DOHH2 (cell line): ENCODE measurements around the gene UBE2G2.

Experiments used
- H3F3A ChIP-seq: fragments of 200-600 bp; sonication (generic), shearing (Covaris generic); 2 replicates; pipeline ENCODE4 v1.6.0; 2016; ENCODE audit warnings: antibody characterized with exemption, mild to moderate bottlenecking; ENCODE audit not compliant: control insufficient read depth, insufficient read depth
- H3K27ac ChIP-seq: fragments of 200-600 bp; sonication (generic); 2 replicates; pipeline ENCODE4 v1.5.1; 2014; ENCODE audit warnings: low read depth, mild to moderate bottlenecking, low read length, moderate library complexity
- H3K27me3 ChIP-seq: fragments of 200-600 bp; sonication (generic); 2 replicates; pipeline ENCODE4 v1.6.1; 2014; ENCODE audit warnings: mild to moderate bottlenecking, low read length, mixed read lengths; ENCODE audit not compliant: control insufficient read depth
- H3K36me3 ChIP-seq: fragments of 200-600 bp; sonication (generic); 2 replicates; pipeline ENCODE4 v1.6.1; 2014; ENCODE audit warnings: mild to moderate bottlenecking, low read length, moderate library complexity, mixed read lengths; ENCODE audit not compliant: control insufficient read depth
- H3K4me1 ChIP-seq: fragments of 200-600 bp; sonication (generic); 2 replicates; pipeline ENCODE4 v1.6.1; 2014; ENCODE audit warnings: mild to moderate bottlenecking, low read length, mixed read lengths; ENCODE audit not compliant: control insufficient read depth
- H3K4me2 ChIP-seq: fragments of 200-600 bp; sonication (generic); 2 replicates; pipeline ENCODE4 v1.6.0; 2014; ENCODE audit warnings: mild to moderate bottlenecking, low read length, moderate library complexity
- H3K4me3 ChIP-seq: fragments of 200-600 bp; sonication (generic); 2 replicates; pipeline ENCODE4 v1.5.1; 2014; ENCODE audit warnings: mild to moderate bottlenecking, low read length, mixed read lengths
- H3K79me2 ChIP-seq: fragments of 200-600 bp; sonication (generic); 2 replicates; pipeline ENCODE4 v1.6.1; 2014; ENCODE audit warnings: mild to moderate bottlenecking, low read length, mixed read lengths; ENCODE audit not compliant: control insufficient read depth
- H3K9me2 ChIP-seq: fragments of 200-600 bp; sonication (generic); replicated peaks from 2 replicates; pipeline ENCODE4 v1.6.1; 2014; ENCODE audit warnings: mild to moderate bottlenecking, low read length, mixed read lengths; ENCODE audit not compliant: control insufficient read depth
- H3K9me3 ChIP-seq: fragments of 200-600 bp; sonication (generic); 2 replicates; pipeline ENCODE4 v1.6.1; 2014; ENCODE audit warnings: antibody characterized with exemption, low read length, mixed read lengths; ENCODE audit not compliant: control insufficient read depth, insufficient read depth
- H4K20me1 ChIP-seq: fragments of 200-600 bp; sonication (generic); 2 replicates; pipeline ENCODE4 v1.6.0; 2014; ENCODE audit warnings: low read depth, mild to moderate bottlenecking, antibody characterized with exemption, low read length, moderate library complexity; ENCODE audit not compliant: control insufficient read depth, insufficient read depth
- EZH2phosphoT487 ChIP-seq: fragments of 200-600 bp; sonication (generic); IDR thresholded peaks from 2 replicates; pipeline ENCODE4 v1.6.1; 2017; ENCODE audit warnings: borderline replicate concordance, mild to moderate bottlenecking, antibody characterized with exemption, low read length, moderate library complexity, mixed read lengths
- TF ChIP-seq, protein P1 (sequence below): fragments of 200-600 bp; sonication (generic); IDR thresholded peaks from one replicate; pipeline ENCODE4 v1.5.1; 2014; ENCODE audit warnings: antibody characterized with exemption, mild to moderate bottlenecking, low read depth, low read length; ENCODE audit not compliant: poor library complexity, severe bottlenecking

UBE2G2 gene

DNA sequence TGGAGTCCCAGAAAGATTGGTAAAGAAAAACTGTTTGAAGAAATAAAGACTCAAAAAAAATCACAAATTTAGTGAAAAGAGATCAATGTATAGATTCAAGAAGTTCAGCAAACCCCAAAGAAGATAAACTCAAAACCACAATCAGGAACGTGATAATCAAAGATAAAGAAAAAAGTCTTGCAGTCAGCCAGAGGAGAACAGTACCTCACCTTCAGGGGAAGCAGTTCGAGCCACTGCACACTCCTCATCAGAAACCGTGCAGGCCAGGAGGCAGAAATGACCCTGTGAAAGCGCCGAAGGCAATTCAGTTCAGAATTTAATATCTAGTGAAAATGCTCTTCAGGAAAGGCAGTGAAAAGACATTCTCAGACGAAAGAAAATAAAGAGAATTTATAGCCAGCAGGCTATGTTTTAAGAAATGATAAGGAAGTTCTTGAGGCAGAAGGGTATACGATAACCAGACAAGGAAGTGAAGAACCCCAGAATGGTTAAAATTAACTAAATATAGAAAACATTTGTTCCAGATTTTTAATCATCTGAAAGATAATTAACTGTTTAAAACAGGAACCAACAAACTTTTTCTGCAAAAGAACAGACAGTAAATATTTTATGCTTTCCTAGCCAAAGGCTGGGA is 29.7 kb upstream of the UBE2G2 start:
- Histone ChIP-seq H3K36me3 (no peaks in the 10 kb centered on the region), H3K4me2 (no peak overlapping the region), H3K4me3 (no peak overlapping the region), H3K9me2 (no peaks in the 10 kb centered on the region), H3K9me3 (peaks cover 11% of the 10 kb centered on the region), H3F3A (no peaks in the 10 kb centered on the region), H4K20me1 (no peaks in the 10 kb centered on the region), H3K27ac (no peak overlapping the region), H3K79me2 (no peaks in the 10 kb centered on the region), H3K4me1 (peaks cover 6% of the 10 kb centered on the region; the same call in 1 of the 2 replicates), H3K27me3 (no peaks in the 10 kb centered on the region)
- TF ChIP-seq, protein P1, sequence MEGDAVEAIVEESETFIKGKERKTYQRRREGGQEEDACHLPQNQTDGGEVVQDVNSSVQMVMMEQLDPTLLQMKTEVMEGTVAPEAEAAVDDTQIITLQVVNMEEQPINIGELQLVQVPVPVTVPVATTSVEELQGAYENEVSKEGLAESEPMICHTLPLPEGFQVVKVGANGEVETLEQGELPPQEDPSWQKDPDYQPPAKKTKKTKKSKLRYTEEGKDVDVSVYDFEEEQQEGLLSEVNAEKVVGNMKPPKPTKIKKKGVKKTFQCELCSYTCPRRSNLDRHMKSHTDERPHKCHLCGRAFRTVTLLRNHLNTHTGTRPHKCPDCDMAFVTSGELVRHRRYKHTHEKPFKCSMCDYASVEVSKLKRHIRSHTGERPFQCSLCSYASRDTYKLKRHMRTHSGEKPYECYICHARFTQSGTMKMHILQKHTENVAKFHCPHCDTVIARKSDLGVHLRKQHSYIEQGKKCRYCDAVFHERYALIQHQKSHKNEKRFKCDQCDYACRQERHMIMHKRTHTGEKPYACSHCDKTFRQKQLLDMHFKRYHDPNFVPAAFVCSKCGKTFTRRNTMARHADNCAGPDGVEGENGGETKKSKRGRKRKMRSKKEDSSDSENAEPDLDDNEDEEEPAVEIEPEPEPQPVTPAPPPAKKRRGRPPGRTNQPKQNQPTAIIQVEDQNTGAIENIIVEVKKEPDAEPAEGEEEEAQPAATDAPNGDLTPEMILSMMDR = no peak
- TF ChIP-seq EZH2phosphoT487 = no peak

DNA sequence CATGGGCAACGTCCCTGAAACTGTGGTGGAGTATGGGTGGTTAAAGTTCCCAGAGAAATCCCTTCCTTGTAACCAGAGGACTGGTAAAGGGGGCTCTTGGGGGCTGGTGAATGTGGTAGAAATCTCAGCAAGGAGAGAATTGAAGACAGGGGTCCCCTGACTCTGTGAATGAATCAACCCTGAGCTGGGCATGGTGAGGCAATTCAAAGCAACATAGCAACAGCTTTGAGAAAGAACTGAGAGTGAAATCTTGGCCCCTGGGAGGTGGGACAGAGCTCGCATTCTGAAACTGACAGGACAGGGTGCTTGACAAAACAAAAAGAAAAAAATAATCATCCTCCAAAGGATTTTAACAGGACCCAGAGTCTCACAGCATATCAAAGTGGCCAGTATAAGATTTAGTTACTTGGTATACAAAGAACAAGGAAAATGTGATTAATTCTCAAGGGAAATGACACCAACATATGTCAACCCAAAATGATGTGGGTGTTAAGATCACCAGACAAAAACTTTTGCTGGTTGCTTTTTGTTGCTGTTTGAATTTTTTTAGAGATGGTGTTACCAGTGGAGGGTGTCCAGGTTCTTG is 28.0 kb upstream of the UBE2G2 start:
- Histone ChIP-seq H3K36me3 (no peaks in the 10 kb centered on the region), H4K20me1 (no peaks in the 10 kb centered on the region), H3K27me3 (no peaks in the 10 kb centered on the region), H3K79me2 (no peaks in the 10 kb centered on the region), H3K4me3 (no peak overlapping the region), H3K4me2 (no peak overlapping the region), H3K9me2 (no peaks in the 10 kb centered on the region), H3K9me3 (peaks cover 11% of the 10 kb centered on the region), H3K4me1 (peaks cover 6% of the 10 kb centered on the region; the same call in 1 of the 2 replicates), H3K27ac (no peak overlapping the region), H3F3A (no peaks in the 10 kb centered on the region)
- TF ChIP-seq, protein P1 = no peak
- TF ChIP-seq EZH2phosphoT487 = no peak

DNA sequence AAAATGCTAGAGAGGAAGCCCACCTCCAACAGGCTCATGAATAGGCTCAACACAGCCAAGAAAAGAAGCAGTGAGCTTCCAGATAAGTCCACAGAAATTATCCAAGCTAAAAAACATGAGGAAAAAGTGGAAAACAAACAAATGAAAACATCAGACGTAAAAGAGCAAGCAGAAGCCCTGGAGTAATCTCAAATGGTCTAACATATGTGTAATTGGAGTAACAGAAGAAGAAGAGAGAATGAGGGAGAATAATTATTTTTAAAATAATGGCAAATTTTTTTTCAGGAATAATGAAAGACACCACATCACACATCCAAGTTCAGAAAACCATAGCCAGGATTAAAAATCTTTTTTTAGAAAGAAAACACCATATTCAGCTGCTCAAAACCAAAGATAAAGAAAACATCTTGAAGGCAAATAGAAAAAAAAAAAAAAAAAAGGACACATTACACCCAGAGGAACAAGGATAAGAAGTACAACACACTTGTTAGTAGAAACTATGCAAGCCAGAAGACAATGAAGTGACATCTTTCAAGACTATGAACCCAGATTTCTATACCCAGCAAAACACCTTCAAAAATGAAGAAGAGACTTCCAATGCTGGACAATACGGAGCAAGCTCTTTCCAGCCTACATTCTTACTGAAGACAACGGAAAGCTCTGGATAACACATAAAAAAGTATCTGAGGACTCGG is 26.9 kb upstream of the UBE2G2 start:
- Histone ChIP-seq H3K4me1 (peaks cover 6% of the 10 kb centered on the region; the same call in 1 of the 2 replicates), H3K27ac (no peak overlapping the region), H3K4me3 (no peak overlapping the region), H3F3A (no peaks in the 10 kb centered on the region), H4K20me1 (no peaks in the 10 kb centered on the region), H3K9me2 (no peaks in the 10 kb centered on the region), H3K27me3 (no peaks in the 10 kb centered on the region), H3K4me2 (no peak overlapping the region), H3K36me3 (no peaks in the 10 kb centered on the region), H3K79me2 (no peaks in the 10 kb centered on the region), H3K9me3 (peaks cover 11% of the 10 kb centered on the region)
- TF ChIP-seq, protein P1 = no peak
- no peak for TF ChIP-seq EZH2phosphoT487
